MCF 10A (cell line): ENCODE measurements around the gene RNF44. TPM values are rescaled to one million over a fixed set of nuclear protein-coding genes. Genes with fewer than 3 reads are reported as not detected.

Experiments used
- BruUV-seq: library from RNA; stranded (reverse); fragments of 400-500 nt; replicated peaks from 2 replicates; lab custom pipeline; 2021; lab: Mats Ljungman, UMichigan
- CTCF ChIA-PET: fragments of 300-600 bp; sonication (Branson Sonifier 250); formaldehyde crosslinking; extraction: SDS; loops from one replicate; lab custom pipeline; 2021; ENCODE audit warnings: antibody characterized with exemption, inconsistent platforms; lab: Yijun Ruan, JAX
- POLR2A ChIA-PET: fragments of 300-600, 350-650 bp; sonication (Branson Sonifier 250); formaldehyde crosslinking; extraction: SDS; loops from one replicate; lab custom pipeline; 2020; ENCODE audit warnings: antibody characterized with exemption, inconsistent platforms; lab: Yijun Ruan, JAX
- DNase-seq: peaks from one replicate; pipeline ENCODE4 v3.0.0-alpha.2; 2018; ENCODE audit not compliant: unreplicated experiment
- H3K27ac Mint-ChIP-seq: one replicate; pipeline ENCODE4 v1.8.0; 2022; ENCODE audit warnings: mild to moderate bottlenecking, low read depth, mixed read lengths; ENCODE audit not compliant: unreplicated experiment
- H3K27me3 Mint-ChIP-seq: one replicate; pipeline ENCODE4 v1.8.0; 2022; ENCODE audit warnings: mixed read lengths; ENCODE audit not compliant: insufficient read depth, unreplicated experiment
- H3K36me3 Mint-ChIP-seq: one replicate; pipeline ENCODE4 v1.8.0; 2022; ENCODE audit warnings: mild to moderate bottlenecking, moderate library complexity, mixed read lengths; ENCODE audit not compliant: insufficient read depth, unreplicated experiment
- H3K4me1 Mint-ChIP-seq: one replicate; pipeline ENCODE4 v1.8.0; 2022; ENCODE audit warnings: mixed read lengths; ENCODE audit not compliant: insufficient read depth, unreplicated experiment
- H3K4me3 Mint-ChIP-seq: one replicate; pipeline ENCODE4 v1.8.0; 2022; ENCODE audit warnings: mild to moderate bottlenecking, moderate library complexity, mixed read lengths; ENCODE audit not compliant: unreplicated experiment
- H3K9me3 Mint-ChIP-seq: one replicate; pipeline ENCODE4 v1.8.0; 2022; ENCODE audit warnings: mixed read lengths; ENCODE audit not compliant: unreplicated experiment
- intact Hi-C: fragments of 100-400 bp; cut with micrococcal nuclease; formaldehyde crosslinking; loops from 2 replicates; pipeline ENCODE4 v1.14.1; 2022
- total RNA-seq: library from RNA; stranded (reverse); gene quantifications from 2 replicates; pipeline ENCODE4 v1.2.3, GENCODE V29; 2022
- TF ChIP-seq, protein P1 (sequence below): fragments of 200-600 bp; IDR thresholded peaks from one replicate; pipeline ENCODE4 v1.8.0; 2022; ENCODE audit warnings: antibody characterized with exemption, mild to moderate bottlenecking; ENCODE audit not compliant: unreplicated experiment

Gene RNF44
- total RNA-seq, 1 experiment from 2014 or later, result 60.1 TPM

DNA sequence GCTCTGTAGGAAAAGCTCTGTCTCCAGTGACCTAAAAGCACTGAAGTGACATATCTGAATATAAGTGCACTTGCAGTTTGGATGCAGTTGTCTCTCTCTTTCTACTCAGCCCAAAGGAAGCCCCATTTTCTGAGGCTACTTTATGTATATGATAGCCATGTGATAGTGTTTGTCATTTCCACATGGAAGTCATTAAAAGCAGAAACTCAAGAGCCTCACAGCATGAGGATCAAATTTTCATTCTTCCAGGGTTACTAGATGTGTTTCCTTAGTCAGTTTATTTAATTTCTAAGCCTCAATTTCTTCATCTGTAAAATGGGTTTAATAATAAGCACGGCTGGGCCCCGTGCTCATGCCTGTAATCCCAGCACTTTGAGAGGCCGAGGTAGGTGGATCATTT, 36.7 kb downstream of the RNF44 start:
- peaks cover 6% of the 10 kb centered on the region for H3K4me1 Mint-ChIP-seq
- H3K9me3 Mint-ChIP-seq, result no peaks in the 10 kb centered on the region
- H3K27ac Mint-ChIP-seq, result no peak overlapping the region
- TF ChIP-seq, protein P1, sequence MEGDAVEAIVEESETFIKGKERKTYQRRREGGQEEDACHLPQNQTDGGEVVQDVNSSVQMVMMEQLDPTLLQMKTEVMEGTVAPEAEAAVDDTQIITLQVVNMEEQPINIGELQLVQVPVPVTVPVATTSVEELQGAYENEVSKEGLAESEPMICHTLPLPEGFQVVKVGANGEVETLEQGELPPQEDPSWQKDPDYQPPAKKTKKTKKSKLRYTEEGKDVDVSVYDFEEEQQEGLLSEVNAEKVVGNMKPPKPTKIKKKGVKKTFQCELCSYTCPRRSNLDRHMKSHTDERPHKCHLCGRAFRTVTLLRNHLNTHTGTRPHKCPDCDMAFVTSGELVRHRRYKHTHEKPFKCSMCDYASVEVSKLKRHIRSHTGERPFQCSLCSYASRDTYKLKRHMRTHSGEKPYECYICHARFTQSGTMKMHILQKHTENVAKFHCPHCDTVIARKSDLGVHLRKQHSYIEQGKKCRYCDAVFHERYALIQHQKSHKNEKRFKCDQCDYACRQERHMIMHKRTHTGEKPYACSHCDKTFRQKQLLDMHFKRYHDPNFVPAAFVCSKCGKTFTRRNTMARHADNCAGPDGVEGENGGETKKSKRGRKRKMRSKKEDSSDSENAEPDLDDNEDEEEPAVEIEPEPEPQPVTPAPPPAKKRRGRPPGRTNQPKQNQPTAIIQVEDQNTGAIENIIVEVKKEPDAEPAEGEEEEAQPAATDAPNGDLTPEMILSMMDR, result no peak
- DNase-seq, result no peak
- H3K4me3 Mint-ChIP-seq, result no peak overlapping the region
- H3K36me3 Mint-ChIP-seq, result peaks cover 99% of the 10 kb centered on the region
- intact Hi-C loops, result no loop called here
- no TSS peak for BruUV-seq
- ChIA-PET POLR2A (interaction anchor here (0.6 to 11.4 kb wide), 6 partner anchors 8 to 88 kb away, joined by 3 to 154 read pairs (median 6); partner anchors contain the start of genes FAF2 and RNF44), CTCF (interaction anchor here (1.5 to 2.5 kb wide), 2 partner anchors 35 to 52 kb away, joined by 5 to 12 read pairs; partner anchors contain the start of gene FAF2)
- H3K27me3 Mint-ChIP-seq, result no peaks in the 10 kb centered on the region

DNA sequence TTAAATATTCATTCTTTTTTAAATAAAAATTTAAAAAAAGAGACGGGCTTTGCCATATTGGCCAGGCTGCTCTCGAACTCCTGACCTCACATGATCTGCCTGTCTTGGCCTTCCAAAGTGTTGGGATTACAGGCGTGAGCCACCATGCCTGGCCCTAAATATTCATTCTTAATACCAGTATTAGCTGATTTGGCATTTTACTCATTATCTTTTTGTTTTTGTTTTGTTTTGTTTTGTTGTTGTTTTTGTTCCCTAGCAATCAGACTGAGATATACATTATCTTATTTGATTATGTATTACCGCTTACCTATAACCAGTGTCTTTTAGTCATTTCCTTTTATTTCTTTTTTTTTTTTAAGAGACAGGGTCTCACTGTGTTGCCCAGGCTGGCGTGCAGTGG, 37.9 kb downstream of the RNF44 start:
- CTCF ChIA-PET, result interaction anchor here (0.6 to 0.9 kb wide), 5 partner anchors 11 to 1745 kb away, joined by 3 to 5 read pairs (median 3); no protein-coding TSS in a partner anchor
- no peak overlapping the region for H3K4me3 Mint-ChIP-seq
- DNase-seq, result no peak
- TF ChIP-seq, protein P1, result no peak
- no TSS peak for BruUV-seq
- H3K9me3 Mint-ChIP-seq, result no peaks in the 10 kb centered on the region
- no peaks in the 10 kb centered on the region for H3K27me3 Mint-ChIP-seq
- peaks cover 6% of the 10 kb centered on the region for H3K4me1 Mint-ChIP-seq
- intact Hi-C loops, result loop anchor here (2.0 kb wide), 2 partner anchors 44 to 82 kb away; partner anchors contain the start of gene CLTB
- peak overlapping the region; percentile 27 for H3K27ac Mint-ChIP-seq
- peaks cover 99% of the 10 kb centered on the region for H3K36me3 Mint-ChIP-seq
- POLR2A ChIA-PET, result interaction anchor here (0.8 to 11.4 kb wide), 7 partner anchors 8 to 82 kb away, joined by 3 to 154 read pairs (median 4); partner anchors contain the start of genes FAF2 and RNF44

DNA sequence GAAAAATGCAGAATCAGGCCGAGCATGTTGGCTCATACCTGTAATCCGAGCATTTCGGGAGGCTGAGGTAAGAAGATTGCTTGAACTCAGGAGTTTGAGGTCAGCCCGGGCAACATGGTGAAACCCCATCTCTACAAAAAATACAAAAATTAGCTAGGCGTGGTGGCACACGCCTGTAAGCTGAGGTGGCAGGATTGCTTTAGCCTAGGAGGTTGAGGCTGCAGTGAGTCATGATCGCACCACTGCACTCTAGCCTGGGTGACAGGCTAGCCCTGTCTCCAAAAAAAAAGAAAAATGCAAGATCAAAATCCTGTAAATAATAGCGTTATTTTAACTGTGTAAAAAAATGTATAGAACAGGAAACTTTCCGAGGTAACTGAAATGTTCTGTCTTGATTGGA, 39.4 kb downstream of the RNF44 start:
- Mint-ChIP-seq H3K4me1 (peaks cover 11% of the 10 kb centered on the region), H3K4me3 (peak overlapping the region; percentile 0), H3K36me3 (peaks cover 99% of the 10 kb centered on the region), H3K27ac (peak overlapping the region; percentile 73), H3K27me3 (no peaks in the 10 kb centered on the region), H3K9me3 (no peaks in the 10 kb centered on the region)
- ChIA-PET CTCF (no interaction called here), POLR2A (interaction anchor here (0.9 to 11.4 kb wide), 14 partner anchors 20 to 98 kb away, joined by 3 to 154 read pairs (median 4); partner anchors contain the start of genes FAF2 and RNF44)
- TF ChIP-seq, protein P1, result no peak
- peak; percentile 86 for DNase-seq
- BruUV-seq, result no TSS peak
- intact Hi-C loops, result loop anchor here (2.0 kb wide), 2 partner anchors 45 to 81 kb away; partner anchors contain the start of gene CLTB

DNA sequence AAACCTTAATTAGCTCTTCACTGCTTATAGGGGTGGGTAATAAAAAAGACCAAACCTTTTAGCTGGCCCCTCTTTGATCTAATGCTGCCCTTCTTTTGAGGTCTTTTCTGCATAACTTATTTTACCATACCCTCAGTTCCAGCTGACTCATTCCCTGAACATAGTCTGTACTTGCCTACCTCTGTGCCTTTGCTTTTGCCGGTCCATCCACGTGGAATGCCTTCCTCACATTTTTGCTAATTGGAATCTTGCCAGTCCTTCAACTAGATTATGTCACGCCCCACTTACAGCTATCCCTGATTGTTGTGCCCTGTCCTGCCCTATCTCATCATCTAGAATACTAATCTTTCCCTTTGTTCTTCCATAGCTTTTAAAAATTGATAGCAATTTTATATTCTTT, 44.8 kb downstream of the RNF44 start:
- peaks cover 30% of the 10 kb centered on the region for H3K4me1 Mint-ChIP-seq
- POLR2A ChIA-PET, result interaction anchor here (0.9 to 11.4 kb wide), 14 partner anchors 9 to 155 kb away, joined by 3 to 154 read pairs (median 6); partner anchors contain the start of genes FAF2, RNF44 and TSPAN17
- no TSS peak for BruUV-seq
- TF ChIP-seq, protein P1, result no peak
- no peaks in the 10 kb centered on the region for H3K9me3 Mint-ChIP-seq
- no peaks in the 10 kb centered on the region for H3K27me3 Mint-ChIP-seq
- intact Hi-C loops, result loop anchor here (1.0 kb wide), 1 partner anchor 45 kb away; the partner anchor contains the start of gene RNF44
- H3K4me3 Mint-ChIP-seq, result peak overlapping the region; percentile 17
- CTCF ChIA-PET, result interaction anchor here (0.6 to 1.3 kb wide), 9 partner anchors 9 to 82 kb away, joined by 3 to 5 read pairs (median 3); partner anchors contain the start of gene RNF44
- H3K36me3 Mint-ChIP-seq, result peaks cover 94% of the 10 kb centered on the region
- peak overlapping the region; percentile 63 for H3K27ac Mint-ChIP-seq
- peak; percentile 86 for DNase-seq
